AG08395 (cell line): ENCODE data around the gene NAA20.
"Not testable (repeated sequence)": the region's sequence is repeated elsewhere in the genome, so short reads cannot be mapped to it uniquely, and the experiment has no call there.

ENCODE experiments used
- DNase-seq: peaks from one replicate; pipeline ENCODE4 v3.0.0; 2012; ENCODE audit warnings: mixed read lengths, low spot score

The NAA20 gene

GRCh38 chr20:19991854-19992253, 25.3 kb upstream of the NAA20 start:
- DNase-seq, result no peak

DNA sequence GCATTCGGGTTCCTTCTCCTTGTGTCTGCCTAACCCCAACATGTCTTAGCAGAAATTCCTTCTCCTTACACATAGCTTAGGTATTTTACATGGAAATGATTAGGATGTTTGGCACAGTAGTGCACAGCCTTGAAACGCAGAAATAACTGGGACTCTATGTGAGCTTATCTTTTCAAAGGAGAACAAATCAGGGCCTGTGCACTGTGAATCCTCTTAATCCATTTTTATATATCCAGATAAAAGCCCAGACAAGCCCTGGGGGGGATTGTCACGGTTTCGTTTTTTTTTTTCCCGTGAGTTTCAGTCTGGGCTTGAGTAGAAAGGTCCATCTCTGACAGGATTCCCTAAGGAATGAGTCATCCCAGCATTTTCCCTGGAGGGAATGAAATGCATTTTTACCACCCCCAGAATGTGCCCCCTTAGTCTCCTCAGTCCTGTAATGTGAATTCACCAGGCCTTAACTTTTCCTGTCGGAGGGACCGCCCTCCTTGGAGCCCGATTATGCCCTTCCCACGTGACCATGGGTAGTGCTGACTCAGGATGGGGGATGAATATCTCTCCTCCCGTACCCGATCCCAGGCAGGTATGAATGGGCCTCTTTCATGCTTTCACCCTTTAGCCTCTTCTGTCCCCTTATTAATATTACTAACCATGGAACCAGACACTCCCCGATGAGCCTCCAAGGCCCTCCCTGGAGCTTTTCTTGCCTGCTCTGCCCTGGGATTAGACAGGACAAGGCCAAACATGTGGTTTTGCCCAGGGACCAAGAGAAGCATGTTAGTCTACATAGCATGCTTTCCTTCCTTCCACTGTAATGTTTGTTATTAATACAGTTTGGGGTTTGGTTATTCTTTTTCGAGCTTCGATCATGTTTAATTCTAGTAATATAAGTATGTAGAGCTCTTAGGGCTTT, 23.9 kb upstream of the NAA20 start:
- peak; percentile 74 for DNase-seq

DNA sequence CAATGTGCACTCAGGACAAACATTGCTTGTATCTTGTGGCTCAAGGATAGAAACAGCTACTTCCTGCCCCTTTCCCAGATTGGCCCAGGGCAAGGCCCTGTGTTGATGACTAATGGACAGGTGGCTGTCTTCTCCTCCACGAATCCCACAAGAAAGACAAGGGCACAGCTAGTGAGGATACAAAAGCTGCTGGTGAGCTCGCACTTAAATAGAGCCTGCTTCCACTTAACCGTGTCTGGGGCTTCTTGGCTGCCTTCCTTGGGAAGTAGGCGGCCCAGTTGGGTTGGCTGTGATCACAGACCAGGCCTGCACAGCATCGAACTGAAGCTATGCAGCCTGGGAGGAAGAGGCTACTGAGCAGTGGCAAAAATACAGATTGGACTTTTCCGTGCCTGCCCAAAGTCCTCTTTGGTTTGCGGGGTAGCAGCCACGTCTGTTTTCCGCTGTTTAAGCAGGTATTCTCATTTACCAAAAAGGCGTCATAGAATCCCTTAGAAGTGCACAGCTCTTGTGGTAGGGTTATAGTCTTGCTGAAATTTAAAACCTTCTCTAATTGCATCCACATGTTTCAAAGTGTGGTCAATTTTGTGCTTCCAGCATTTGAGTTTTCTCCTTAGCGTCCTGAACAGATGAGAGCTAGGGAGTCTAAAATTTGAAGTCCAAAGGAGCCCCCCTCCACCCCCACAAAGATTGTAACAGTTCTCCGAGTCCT, 23.0 kb upstream of the NAA20 start:
- DNase-seq, result no peak

- peak; percentile 64 for DNase-seq
These were observed 21.8 kb upstream of the NAA20 start for GRCh38 chr20:19995220-19995863.

- DNase-seq, result no peak
These were observed 20.9 kb upstream of the NAA20 start for GRCh38 chr20:19996222-19996621.

DNA sequence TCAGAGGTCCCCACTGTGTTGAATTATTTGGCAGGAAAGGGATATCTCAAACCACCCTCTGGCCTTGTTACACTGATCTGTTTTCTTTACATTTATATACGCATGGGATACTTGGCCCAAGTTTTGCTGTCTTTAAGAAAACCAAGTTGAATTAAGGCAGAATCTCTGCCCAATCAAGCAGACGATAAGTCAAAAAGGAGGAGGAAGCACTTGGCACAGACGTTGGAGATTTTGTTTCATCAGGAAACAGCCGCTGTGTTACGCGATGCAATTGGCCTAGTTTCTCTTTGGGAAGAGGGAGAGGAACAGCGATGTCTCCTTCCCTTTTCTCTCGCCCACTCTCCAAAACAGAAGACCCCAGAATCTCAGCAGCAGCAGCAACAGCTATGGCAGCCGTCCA, 20.2 kb upstream of the NAA20 start:
- DNase-seq, result no peak

GRCh38 chr20:19998990-19999705, 18.0 kb upstream of the NAA20 start:
- no peak for DNase-seq

DNA sequence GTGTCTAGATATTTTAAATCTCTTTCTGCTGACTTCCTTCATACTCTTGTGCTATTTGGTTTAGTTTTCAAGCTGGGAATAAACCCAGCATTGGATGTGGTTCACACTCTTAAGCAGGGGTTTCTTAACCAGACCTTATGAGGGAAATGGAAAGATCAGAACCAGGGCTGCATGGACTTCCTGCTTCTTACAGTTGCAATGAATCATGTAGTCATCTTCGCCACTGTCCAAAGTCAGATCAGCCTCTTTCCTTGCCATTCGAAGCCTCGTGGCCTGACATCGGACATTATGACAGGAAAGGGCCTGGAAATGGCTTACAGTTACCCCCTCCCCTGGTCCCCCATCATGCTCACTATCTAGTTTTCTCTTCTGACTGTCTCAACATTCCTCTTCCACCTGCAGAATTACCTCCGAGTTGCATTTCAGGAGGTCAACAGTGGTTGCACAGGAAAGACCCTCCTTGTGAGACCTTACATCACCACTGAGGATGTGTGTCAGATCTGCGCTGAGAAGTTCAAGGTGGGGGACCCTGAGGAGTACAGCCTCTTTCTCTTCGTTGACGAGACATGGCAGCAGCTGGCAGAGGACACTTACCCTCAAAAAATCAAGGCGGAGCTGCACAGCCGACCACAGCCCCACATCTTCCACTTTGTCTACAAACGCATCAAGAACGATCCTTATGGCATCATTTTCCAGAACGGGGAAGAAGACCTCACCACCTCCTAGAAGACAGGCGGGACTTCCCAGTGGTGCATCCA, 16.8 kb upstream of the NAA20 start:
- DNase-seq, result no peak

DNA sequence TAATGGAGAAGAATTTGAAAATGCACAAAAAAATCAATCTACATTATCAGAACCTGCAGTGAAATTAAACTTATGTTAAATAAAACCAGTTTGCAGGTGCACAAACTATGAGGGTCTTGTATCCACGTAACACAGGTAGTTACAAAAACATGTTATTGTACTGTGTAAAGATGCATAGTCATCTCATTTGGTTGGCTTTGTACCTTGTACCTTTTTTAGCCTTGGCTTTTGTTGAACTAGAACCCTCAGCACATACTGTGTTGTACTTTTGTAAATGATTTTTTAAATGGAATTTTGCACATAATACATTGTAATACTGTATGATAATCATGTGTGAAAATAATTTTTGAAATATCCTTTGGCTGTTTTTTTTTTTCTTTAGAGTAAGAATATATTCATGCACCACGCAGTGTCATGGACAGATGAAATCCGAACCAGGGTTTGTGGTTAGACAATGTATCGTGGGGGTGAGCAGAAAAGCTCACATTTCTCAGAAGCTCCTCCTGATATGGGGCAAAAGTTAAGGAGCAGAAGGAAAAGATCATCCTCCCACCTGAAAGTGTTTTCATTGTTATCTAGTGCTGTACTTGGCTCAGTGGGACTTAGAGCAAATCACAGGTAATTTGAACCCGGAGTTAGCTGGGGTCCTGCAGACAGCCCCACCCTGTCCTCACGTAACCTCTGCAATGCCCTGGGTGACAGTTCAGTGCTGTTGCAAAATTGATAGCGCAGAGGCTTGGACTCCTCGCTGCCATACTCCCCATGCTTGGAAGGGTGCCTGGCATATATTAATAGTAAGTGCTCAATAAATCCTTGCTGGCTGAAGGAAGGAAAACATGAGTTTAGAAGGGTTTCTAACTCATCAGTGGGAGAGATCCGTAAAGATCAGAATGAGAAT, 14.8 kb upstream of the NAA20 start:
- no peak for DNase-seq

- no peak for DNase-seq
These were observed 13.9 kb upstream of the NAA20 start for GRCh38 chr20:20003031-20003954.

GRCh38 chr20:20003955-20004322, 13.2 kb upstream of the NAA20 start:
- DNase-seq, result not testable (repeated sequence)

DNA sequence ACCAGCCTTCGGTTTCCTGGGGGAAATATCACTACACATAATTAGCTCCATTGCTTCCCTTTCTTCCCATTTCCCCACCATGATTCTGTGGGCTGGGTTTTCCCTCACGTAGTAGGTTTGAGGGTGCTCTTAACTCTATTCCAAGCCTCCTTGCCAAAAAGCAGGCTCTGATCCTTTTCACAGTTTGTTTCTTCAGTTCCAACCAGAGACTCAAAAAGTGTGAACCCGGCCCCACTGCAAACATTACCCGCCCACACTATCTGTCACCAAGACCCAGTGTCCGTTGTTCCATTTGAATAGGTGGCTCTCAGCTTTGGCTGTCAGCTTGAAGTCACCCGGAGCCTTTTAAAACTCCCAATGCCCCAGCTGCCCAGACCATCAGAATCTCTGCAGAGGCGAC, 11.8 kb upstream of the NAA20 start:
- DNase-seq, result no peak

GRCh38 chr20:20009784-20010253, 7.3 kb upstream of the NAA20 start:
- DNase-seq, result no peak

GRCh38 chr20:20010639-20011500, 6.3 kb upstream of the NAA20 start:
- DNase-seq, result peak; percentile 53

DNA sequence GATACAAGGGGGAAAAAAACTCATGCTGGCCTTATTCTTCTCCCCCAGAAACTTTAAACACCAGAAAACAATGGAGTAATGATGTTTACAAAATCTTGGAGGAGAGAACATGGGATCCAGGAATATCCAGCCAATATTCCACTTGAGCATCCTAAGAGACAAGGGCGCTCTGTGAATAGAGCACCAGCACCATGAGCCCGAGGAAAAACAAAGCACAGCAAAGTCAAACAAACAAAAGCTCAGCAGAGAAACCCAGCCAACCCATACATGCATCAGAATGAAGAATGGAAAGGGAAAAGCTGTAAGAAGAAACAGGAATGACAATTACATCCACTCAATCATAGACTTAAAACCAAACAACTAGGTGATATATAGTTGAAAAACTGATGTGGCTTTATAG, 4.6 kb upstream of the NAA20 start:
- no peak for DNase-seq

DNA sequence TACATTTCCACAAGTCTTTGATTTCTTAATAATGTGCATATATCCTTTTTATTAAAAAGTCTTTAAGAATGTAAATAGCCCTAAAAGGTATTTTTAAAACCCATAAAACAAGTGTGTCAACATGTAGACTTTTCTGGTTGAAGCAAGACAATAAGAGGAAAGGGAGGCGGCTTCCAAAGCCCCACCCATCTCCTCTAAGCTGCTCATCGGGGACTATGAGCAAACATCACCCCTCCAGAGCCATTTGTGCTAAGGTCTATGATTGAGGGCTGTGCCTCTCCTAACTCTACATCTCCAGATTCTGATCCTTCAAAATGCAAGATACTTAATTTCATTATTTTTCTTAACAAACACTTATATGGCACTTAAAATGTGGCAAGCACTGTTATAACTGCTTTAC, 2.5 kb upstream of the NAA20 start:
- no peak for DNase-seq

GRCh38 chr20:20017844-20018185, 653 bp downstream of the NAA20 start:
- no peak for DNase-seq

DNA sequence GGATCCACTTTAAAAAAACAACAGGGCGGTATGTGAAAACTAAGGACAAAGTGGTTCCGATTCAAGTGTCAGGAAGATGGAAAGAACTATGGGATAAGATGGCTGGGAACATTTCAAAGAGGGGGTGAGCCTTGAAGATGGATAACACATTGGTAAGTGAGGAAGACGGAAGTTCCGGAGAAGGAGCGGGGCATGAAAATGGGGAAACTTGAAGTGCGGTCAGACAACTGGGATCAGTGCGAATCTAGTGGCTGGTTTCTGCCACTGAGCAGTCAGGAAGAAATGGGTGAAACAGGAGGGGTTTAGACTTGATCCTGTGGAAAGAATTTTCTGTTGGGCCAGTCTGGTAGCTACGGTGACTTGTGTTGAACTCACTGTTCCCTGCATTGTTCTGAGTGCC, 1.2 kb downstream of the NAA20 start:
- DNase-seq, result no peak
